NCI-H774 (cell line): ENCODE measurements around the gene SCEL.
"Not testable (repeated sequence)": the region's sequence is repeated elsewhere in the genome, so short reads cannot be mapped to it uniquely, and the experiment has no call there.

Experiments
- DNase-seq: peaks from one replicate; lab custom pipeline; 2025; lab: John Stamatoyannopoulos, UW

Gene SCEL

GRCh38 chr13:77662831-77663230 lies 127.3 kb downstream of the SCEL start:
- not testable (repeated sequence) for DNase-seq

- DNase-seq, result no peak
Observed at GRCh38 chr13:77674852-77675251, 139.3 kb downstream of the SCEL start.

- no peak for DNase-seq
Observed at GRCh38 chr13:77678691-77679235, 143.3 kb downstream of the SCEL start.

- DNase-seq, result no peak
Observed at GRCh38 chr13:77687799-77688198, 152.3 kb downstream of the SCEL start.

- DNase-seq, result no peak
Observed at GRCh38 chr13:77691871-77692270, 156.4 kb downstream of the SCEL start.

GRCh38 chr13:77692746-77693448 lies 157.4 kb downstream of the SCEL start:
- no peak for DNase-seq

- no peak for DNase-seq
Observed at GRCh38 chr13:77693449-77693940, 158.0 kb downstream of the SCEL start.
